HuH-7 (cell line): ENCODE measurements around the gene ZNF141.
"Not testable (repeated sequence)": the region's sequence is repeated elsewhere in the genome, so short reads cannot be mapped to it uniquely, and the experiment has no call there.

ENCODE experiments used
- DNase-seq: peaks from one replicate; pipeline ENCODE4 v3.0.0; 2011; ENCODE audit warnings: low spot score

Gene ZNF141

GRCh38 chr4:385934-386707, 48.5 kb downstream of the ZNF141 start:
- DNase-seq: no peak

- DNase-seq: no peak
These were observed 49.1 kb downstream of the ZNF141 start for GRCh38 chr4:386708-387105.

GRCh38 chr4:404006-404405, 66.4 kb downstream of the ZNF141 start:
- DNase-seq: no peak

- DNase-seq: not testable (repeated sequence)
These were observed 70.7 kb downstream of the ZNF141 start for GRCh38 chr4:408321-408720.

GRCh38 chr4:422587-422986, 85.0 kb downstream of the ZNF141 start:
- DNase-seq: no peak
